Esophagus muscularis mucosa (tissue), 4 donors: Measurements from ENCODE around the gene RPS6KC1. TPM values are rescaled to one million over a fixed set of nuclear protein-coding genes. Genes with fewer than 3 reads are reported as not detected.

Experiments
- DNase-seq: peaks from one replicate; pipeline ENCODE4 v3.0.0-alpha.2; 2017; ENCODE audit errors: extremely low spot score
- H3K27ac ChIP-seq, 4 donors: fragments of 200-600 bp; sonication (generic); replicated peaks in 1 of 4; 1 replicate in 3 of 4; 2 replicates in 1 of 4; pipeline ENCODE4 v1.5.1; 2016 to 2019; ENCODE audit warnings: mild to moderate bottlenecking in 1 of 4
- H3K27me3 ChIP-seq, 4 donors: fragments of 200-600 bp; sonication (generic); one replicate each; pipeline versions ENCODE4 v1.5.1 to v1.6.0; 2016 to 2019
- H3K36me3 ChIP-seq, 4 donors: fragments of 200-600 bp; sonication (generic); one replicate each; pipeline ENCODE4 v1.5.1; 2016 to 2019
- H3K4me1 ChIP-seq, 4 donors: fragments of 200-600 bp; sonication (generic); one replicate each; pipeline ENCODE4 v1.5.1; 2016 to 2019
- H3K4me3 ChIP-seq, 4 donors: fragments of 200-600 bp; sonication (generic); 1 replicate in 2 of 4; 2 replicates in 2 of 4; pipeline ENCODE4 v1.5.1; 2016 to 2019; ENCODE audit warnings: mild to moderate bottlenecking in 4 of 4, moderate library complexity in 1 of 4
- H3K9me3 ChIP-seq, 4 donors: fragments of 200-600 bp; sonication (generic); 1 replicate in 3 of 4; 2 replicates in 1 of 4; pipeline ENCODE4 v1.5.1; 2016 to 2019
- EP300 ChIP-seq: sonication (generic); formaldehyde crosslinking; IDR thresholded peaks from one replicate; pipeline ENCODE4 v1.6.1; 2017; ENCODE audit warnings: antibody characterized with exemption
- POLR2A ChIP-seq: fragments of 450-650 bp; IDR thresholded peaks from one replicate; pipeline ENCODE4 v1.6.1; 2017; ENCODE audit warnings: antibody characterized with exemption, moderate library complexity, mild to moderate bottlenecking, low read depth
- POLR2AphosphoS5 ChIP-seq, 2 donors: sonication (generic); formaldehyde crosslinking; IDR thresholded peaks; one replicate each; pipeline ENCODE4 v1.6.1; 2017; ENCODE audit warnings: antibody characterized with exemption in 2 of 2
- WGBS: methylation state at CpG from one replicate; pipeline ENCODE4 v1.1.5; 2018; 5-methylcytosine and 5-hydroxymethylcytosine counted together
- intact Hi-C: fragments of 100-400 bp; cut with DNase I; formaldehyde crosslinking; loops from one replicate; pipeline ENCODE4 v1.15.1; 2023
- total RNA-seq, 4 donors: library from RNA; depleted of rRNA; stranded (reverse); fragments of >200 nt; gene quantifications; one replicate each; pipeline versions ENCODE4 v1.1.0 to v1.2.1, GENCODE V29; 2016
- TF ChIP-seq, protein P1 (sequence below), 3 experiments: fragments of 200-600 bp in 2 of 3; fragments of 450-650 bp in 1 of 3; sonication (generic) in 2 of 3; IDR thresholded peaks; one replicate each; pipeline ENCODE4 v1.5.1; 2017 to 2019; ENCODE audit warnings: antibody characterized with exemption in 3 of 3, mild to moderate bottlenecking in 2 of 3, moderate library complexity in 1 of 3

RPS6KC1 gene
- total RNA-seq, 4 donors from 2014 or later: 21.0 to 26.8 (median 23.8) TPM

DNA sequence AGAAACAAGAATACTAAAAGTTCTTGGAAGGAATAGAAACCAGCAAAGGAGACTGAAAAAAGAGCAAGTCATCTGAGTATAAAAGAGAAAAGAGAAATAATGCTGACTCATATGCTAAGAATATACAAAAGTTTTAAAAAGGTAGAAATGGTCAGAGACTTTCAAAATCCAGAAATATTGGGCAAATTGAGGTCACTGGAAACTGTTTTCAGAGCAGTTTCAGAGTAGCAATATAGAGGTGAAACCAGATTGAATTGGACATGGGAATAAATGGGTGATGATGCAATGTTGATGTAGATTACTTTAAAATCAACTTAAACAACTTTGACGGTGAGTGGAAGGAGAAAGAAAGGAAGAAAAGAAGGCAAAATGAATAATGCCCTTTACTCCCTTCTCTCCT lies 1.8 kb upstream of the RPS6KC1 start:
- WGBS: 68% methylated on average over 1 of the region's 1 CpG
- intact Hi-C loops: no loop called here
- Histone ChIP-seq H3K9me3 (no peaks in the 10 kb centered on the region), H3K27ac (no peak overlapping the region), H3K36me3 (no peaks in the 10 kb centered on the region), H3K27me3 (peaks cover 0 to 33% (median 0%) of the 10 kb centered on the region in 4 donors), H3K4me1 (peaks cover 15 to 27% (median 23%) of the 10 kb centered on the region in 4 donors), H3K4me3 (no peak overlapping the region)
- TF ChIP-seq POLR2A: no peak
- TF ChIP-seq, protein P1, sequence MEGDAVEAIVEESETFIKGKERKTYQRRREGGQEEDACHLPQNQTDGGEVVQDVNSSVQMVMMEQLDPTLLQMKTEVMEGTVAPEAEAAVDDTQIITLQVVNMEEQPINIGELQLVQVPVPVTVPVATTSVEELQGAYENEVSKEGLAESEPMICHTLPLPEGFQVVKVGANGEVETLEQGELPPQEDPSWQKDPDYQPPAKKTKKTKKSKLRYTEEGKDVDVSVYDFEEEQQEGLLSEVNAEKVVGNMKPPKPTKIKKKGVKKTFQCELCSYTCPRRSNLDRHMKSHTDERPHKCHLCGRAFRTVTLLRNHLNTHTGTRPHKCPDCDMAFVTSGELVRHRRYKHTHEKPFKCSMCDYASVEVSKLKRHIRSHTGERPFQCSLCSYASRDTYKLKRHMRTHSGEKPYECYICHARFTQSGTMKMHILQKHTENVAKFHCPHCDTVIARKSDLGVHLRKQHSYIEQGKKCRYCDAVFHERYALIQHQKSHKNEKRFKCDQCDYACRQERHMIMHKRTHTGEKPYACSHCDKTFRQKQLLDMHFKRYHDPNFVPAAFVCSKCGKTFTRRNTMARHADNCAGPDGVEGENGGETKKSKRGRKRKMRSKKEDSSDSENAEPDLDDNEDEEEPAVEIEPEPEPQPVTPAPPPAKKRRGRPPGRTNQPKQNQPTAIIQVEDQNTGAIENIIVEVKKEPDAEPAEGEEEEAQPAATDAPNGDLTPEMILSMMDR (IDR thresholded peaks at IDR 0.05): no peak
- TF ChIP-seq EP300: no peak
- no peak for TF ChIP-seq POLR2AphosphoS5 (IDR thresholded peaks at IDR 0.05)
- DNase-seq: no peak

DNA sequence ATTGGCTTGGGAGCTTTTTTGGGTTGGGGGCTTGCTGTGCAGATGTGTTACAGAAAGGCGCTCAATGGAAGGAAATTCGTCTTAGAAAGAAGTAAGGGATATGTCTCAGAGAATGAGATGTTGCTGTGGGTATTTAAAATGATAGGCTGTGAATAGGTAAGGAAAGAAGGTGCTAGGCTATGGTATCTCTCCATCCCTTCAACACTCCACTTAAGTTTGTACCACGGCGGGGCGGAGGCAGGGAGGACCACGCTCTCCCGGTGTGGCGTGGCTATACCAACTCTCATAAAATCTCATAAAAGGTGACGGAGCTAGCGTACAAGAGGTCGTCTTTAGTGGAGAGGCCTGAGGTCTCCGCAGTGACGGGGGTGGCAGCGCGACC lies 305 bp upstream of the RPS6KC1 start:
- TF ChIP-seq POLR2AphosphoS5 (IDR thresholded peaks at IDR 0.05) (no peak), EP300 (no peak), POLR2A (no peak)
- TF ChIP-seq, protein P1 (IDR thresholded peaks at IDR 0.05): no peak

DNA sequence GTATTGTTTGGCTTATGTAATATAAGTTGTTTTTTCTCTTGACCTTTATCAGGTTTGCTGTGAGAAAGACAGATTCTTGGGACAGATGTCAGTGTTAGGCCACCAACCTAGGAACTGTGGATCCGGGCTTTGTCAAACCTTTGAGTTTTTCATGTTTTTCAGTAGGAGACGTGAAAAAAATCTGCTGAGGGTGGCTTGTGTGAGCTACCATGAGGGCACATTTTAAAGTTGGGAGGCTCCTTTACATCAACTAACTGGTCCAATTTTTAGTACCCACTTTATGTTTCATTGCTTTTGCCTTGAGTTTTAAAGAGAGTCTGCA lies 801 bp downstream of the RPS6KC1 start:
- TF ChIP-seq POLR2AphosphoS5 (IDR thresholded peaks at IDR 0.05) (no peak), POLR2A (no peak)
- TF ChIP-seq, protein P1 (IDR thresholded peaks at IDR 0.05): no peak
- no peak for DNase-seq
- H3K27me3 ChIP-seq: peaks cover 0 to 12% (median 0%) of the 10 kb centered on the region in 4 donors
- intact Hi-C loops: no loop called here
- 19% methylated on average over 2 of the region's 2 CpGs for WGBS
- H3K27ac ChIP-seq: peak overlapping the region in 3 of 4 donors; percentile 79 to 84 (median 82)
- no peaks in the 10 kb centered on the region for H3K36me3 ChIP-seq
- no peaks in the 10 kb centered on the region for H3K9me3 ChIP-seq
- H3K4me1 ChIP-seq: peaks cover 15 to 27% (median 23%) of the 10 kb centered on the region in 4 donors
- H3K4me3 ChIP-seq: peak overlapping the region; percentile 73 to 96 (median 89)

More for the DNA sequence above, 305 bp upstream of the RPS6KC1 start:
- WGBS: 18% methylated on average over 15 of the region's 15 CpGs
- no peak for DNase-seq
- H3K9me3 ChIP-seq: no peaks in the 10 kb centered on the region
- peak overlapping the region; percentile 73 to 96 (median 89) for H3K4me3 ChIP-seq
- H3K27me3 ChIP-seq: peaks cover 0 to 22% (median 0%) of the 10 kb centered on the region in 4 donors
- intact Hi-C loops: no loop called here
- no peaks in the 10 kb centered on the region for H3K36me3 ChIP-seq
- peak overlapping the region; percentile 79 to 84 (median 82) for H3K27ac ChIP-seq
- peaks cover 15 to 27% (median 23%) of the 10 kb centered on the region in 4 donors for H3K4me1 ChIP-seq

DNA sequence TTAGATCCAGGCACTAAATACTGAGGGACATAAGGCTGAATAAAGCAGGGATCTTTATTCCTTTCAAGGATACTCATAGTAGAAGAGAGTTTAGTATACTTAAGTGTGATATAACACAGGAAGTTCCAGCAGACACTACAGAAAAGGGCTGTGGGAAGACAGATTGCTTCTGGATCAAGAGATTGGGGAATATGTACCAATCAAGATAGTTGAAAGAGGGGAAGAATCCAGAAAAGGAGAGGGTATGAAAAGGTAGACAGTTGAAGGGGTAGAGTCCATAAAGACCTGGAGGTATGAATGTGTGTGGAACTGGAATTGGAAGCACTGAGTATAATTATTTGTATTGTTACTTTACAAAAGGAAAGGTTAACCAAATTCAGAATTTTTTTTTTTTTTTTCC lies 2.4 kb downstream of the RPS6KC1 start:
- H3K4me1 ChIP-seq: peaks cover 15 to 27% (median 23%) of the 10 kb centered on the region in 4 donors
- H3K27ac ChIP-seq: no peak overlapping the region
- no peak for DNase-seq
- H3K27me3 ChIP-seq: peaks cover 0 to 2% (median 0%) of the 10 kb centered on the region in 4 donors
- intact Hi-C loops: no loop called here
- H3K9me3 ChIP-seq: no peaks in the 10 kb centered on the region
- no peak overlapping the region for H3K4me3 ChIP-seq
- TF ChIP-seq POLR2AphosphoS5 (IDR thresholded peaks at IDR 0.05) (no peak), POLR2A (no peak), EP300 (no peak)
- TF ChIP-seq, protein P1 (IDR thresholded peaks at IDR 0.05): no peak
- no peaks in the 10 kb centered on the region for H3K36me3 ChIP-seq

DNA sequence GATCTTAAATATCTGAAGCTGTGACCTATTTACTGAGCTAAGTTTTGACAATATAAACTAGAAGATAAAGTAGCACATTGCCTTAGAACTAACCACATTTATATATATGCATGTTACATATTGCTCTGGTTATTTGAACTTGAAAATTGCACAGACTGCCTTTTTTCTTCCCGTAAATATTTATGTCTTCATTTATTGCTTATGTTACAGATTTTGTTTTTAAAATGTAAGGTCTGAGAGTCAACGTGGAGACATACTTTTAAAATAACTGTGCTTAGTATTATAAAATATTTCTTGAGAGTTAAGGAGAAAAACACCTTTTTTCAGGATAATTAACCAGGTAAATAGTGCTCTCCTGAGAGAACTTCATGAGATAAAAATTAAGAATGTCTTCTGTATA lies 3.1 kb downstream of the RPS6KC1 start:
- peaks cover 15 to 27% (median 23%) of the 10 kb centered on the region in 4 donors for H3K4me1 ChIP-seq
- H3K4me3 ChIP-seq: no peak overlapping the region
- TF ChIP-seq POLR2AphosphoS5 (IDR thresholded peaks at IDR 0.05): no peak
- no peak for TF ChIP-seq EP300
- TF ChIP-seq, protein P1 (IDR thresholded peaks at IDR 0.05): no peak
- no peak for TF ChIP-seq POLR2A
- H3K27me3 ChIP-seq: no peaks in the 10 kb centered on the region
- H3K9me3 ChIP-seq: peaks cover 0 to 2% (median 0%) of the 10 kb centered on the region in 4 donors
- no peaks in the 10 kb centered on the region for H3K36me3 ChIP-seq
- no peak for DNase-seq
- intact Hi-C loops: no loop called here
- H3K27ac ChIP-seq: no peak overlapping the region
- WGBS: 83% methylated on average over 2 of the region's 2 CpGs
